Renal pelvis (tissue), 12 donors: Measurements from ENCODE around the gene GALK2. TPM values are rescaled to one million over a fixed set of nuclear protein-coding genes. Genes with fewer than 3 reads are reported as not detected.
A peak's percentile ranks its signal among the peaks of the same experiment; 100 is the strongest.

ENCODE experiments used
- DNase-seq: peaks from one replicate; pipeline ENCODE4 v3.0.0-alpha.2; 2013
- long read RNA-seq, 16 experiments: transcript quantifications; one replicate each; lab custom pipeline, GENCODE V29; 2026
- polyA plus RNA-seq, 3 donors: library from polyadenylated mRNA; unstranded; fragments of 120-200 nt; gene quantifications; one replicate each; pipeline ENCODE4 v1.2.1, GENCODE V29; 2013; ENCODE audit not compliant: insufficient read length in 3 of 3

The GALK2 gene
- 10 to 100 TPM; 26.3 to 31.3 (median 26.8) TPM for polyA plus RNA-seq
- long read RNA-seq, donor 1, full-length matches to known transcripts: 5 of 16 reads
- long read RNA-seq, donor 1, partial matches to known transcripts: 11 of 16 reads
- long read RNA-seq, donor 1, other reads (novel, unspliced or antisense): 0 of 16 reads
- long read RNA-seq, donor 2, full-length matches to known transcripts: 3 of 8 reads
- long read RNA-seq, donor 2, partial matches to known transcripts: 5 of 8 reads
- long read RNA-seq, donor 2, other reads (novel, unspliced or antisense): 0 of 8 reads
- long read RNA-seq, donor 3, full-length matches to known transcripts: 3 of 8 reads
- long read RNA-seq, donor 3, partial matches to known transcripts: 5 of 8 reads
- long read RNA-seq, donor 3, other reads (novel, unspliced or antisense): 0 of 8 reads
- long read RNA-seq, donor 4, full-length matches to known transcripts: 2 of 7 reads
- long read RNA-seq, donor 4, partial matches to known transcripts: 5 of 7 reads
- long read RNA-seq, donor 4, other reads (novel, unspliced or antisense): 0 of 7 reads
- long read RNA-seq, donor 5, full-length matches to known transcripts: 3 of 3 reads
- long read RNA-seq, donor 5, partial matches to known transcripts: 0 of 3 reads
- long read RNA-seq, donor 5, other reads (novel, unspliced or antisense): 0 of 3 reads
- long read RNA-seq, donor 6, full-length matches to known transcripts: 8 of 8 reads
- long read RNA-seq, donor 6, partial matches to known transcripts: 0 of 8 reads
- long read RNA-seq, donor 6, other reads (novel, unspliced or antisense): 0 of 8 reads
- long read RNA-seq, donor 7, full-length matches to known transcripts: 4 of 4 reads
- long read RNA-seq, donor 7, partial matches to known transcripts: 0 of 4 reads
- long read RNA-seq, donor 7, other reads (novel, unspliced or antisense): 0 of 4 reads
- long read RNA-seq, donor 8, full-length matches to known transcripts: 1 of 1 reads
- long read RNA-seq, donor 8, partial matches to known transcripts: 0 of 1 reads
- long read RNA-seq, donor 8, other reads (novel, unspliced or antisense): 0 of 1 reads
- long read RNA-seq, donor 9, full-length matches to known transcripts: 4 of 9 reads
- long read RNA-seq, donor 9, partial matches to known transcripts: 5 of 9 reads
- long read RNA-seq, donor 9, other reads (novel, unspliced or antisense): 0 of 9 reads
- long read RNA-seq, donor 10, full-length matches to known transcripts: 4 of 13 reads
- long read RNA-seq, donor 10, partial matches to known transcripts: 9 of 13 reads
- long read RNA-seq, donor 10, other reads (novel, unspliced or antisense): 0 of 13 reads
- long read RNA-seq, donor 11, full-length matches to known transcripts: 2 of 2 reads
- long read RNA-seq, donor 11, partial matches to known transcripts: 0 of 2 reads
- long read RNA-seq, donor 11, other reads (novel, unspliced or antisense): 0 of 2 reads
- long read RNA-seq, donor 12, full-length matches to known transcripts: 10 of 16 reads
- long read RNA-seq, donor 12, partial matches to known transcripts: 6 of 16 reads
- long read RNA-seq, donor 12, other reads (novel, unspliced or antisense): 0 of 16 reads
- long read RNA-seq, donor 13, full-length matches to known transcripts: 2 of 2 reads
- long read RNA-seq, donor 13, partial matches to known transcripts: 0 of 2 reads
- long read RNA-seq, donor 13, other reads (novel, unspliced or antisense): 0 of 2 reads
- long read RNA-seq, donor 14: 0 reads
- long read RNA-seq, donor 15: 0 reads
- long read RNA-seq, donor 16, full-length matches to known transcripts: 5 of 5 reads
- long read RNA-seq, donor 16, partial matches to known transcripts: 0 of 5 reads
- long read RNA-seq, donor 16, other reads (novel, unspliced or antisense): 0 of 5 reads

DNA sequence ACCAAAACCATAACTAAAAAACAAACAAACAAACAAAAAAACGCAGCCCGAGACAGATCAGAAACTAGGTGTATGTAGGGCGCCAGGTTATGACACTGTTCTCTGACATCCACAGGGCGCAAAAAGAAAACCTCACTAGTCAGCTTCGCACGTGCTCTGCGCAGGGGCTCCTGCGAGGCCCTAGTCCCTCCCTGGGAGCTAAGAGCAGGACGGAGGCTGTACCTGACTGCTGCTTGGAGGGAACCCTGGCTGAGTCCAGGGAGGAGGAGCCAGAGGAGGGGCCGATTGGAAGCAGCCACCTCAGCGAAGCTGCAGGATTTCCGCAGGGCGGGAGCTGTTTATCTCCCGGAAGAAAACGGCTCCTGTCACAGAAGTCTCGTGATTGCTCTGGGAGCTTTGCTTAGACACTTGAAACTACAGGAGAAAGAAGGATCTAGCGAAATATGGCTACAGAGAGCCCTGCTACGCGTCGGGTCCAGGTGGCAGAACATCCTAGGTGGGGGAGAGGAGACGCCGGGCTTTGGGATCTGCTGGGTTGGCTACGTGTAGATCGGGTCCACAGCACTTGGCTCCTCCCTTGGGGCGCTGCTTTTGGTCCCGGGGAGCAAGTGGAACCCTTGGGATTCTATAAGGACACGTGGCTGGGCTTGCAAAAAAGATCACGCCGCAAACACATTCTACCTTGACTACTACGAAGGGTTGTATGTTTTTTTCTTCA lies at the start of gene GALK2:
Gene GALK2, plus strand, starts transcription at position 368 of the 718 bp plus-strand sequence. Its CDS starts 76 bp downstream, at position 444.
- peak; percentile 84 for DNase-seq

DNA sequence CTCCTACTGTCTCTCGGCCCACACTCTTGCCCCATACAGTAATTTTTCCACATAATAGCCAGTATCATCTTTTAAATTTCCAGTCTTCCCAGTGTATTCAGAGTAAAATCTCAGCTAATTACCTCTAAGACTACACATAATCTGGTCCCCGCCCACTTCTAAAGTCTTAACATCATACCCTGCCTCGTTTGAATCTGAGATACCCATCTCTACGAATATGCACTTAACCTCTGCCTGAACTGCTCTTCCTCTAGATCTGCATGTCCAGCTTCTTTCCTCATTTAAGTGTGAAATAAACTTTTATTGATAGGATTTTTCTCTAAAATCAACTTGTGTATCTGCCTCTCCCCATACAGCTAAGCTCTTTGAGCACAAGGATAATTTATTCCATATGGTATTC lies 49.2 kb upstream of the GALK2 start:
- DNase-seq: no peak

DNA sequence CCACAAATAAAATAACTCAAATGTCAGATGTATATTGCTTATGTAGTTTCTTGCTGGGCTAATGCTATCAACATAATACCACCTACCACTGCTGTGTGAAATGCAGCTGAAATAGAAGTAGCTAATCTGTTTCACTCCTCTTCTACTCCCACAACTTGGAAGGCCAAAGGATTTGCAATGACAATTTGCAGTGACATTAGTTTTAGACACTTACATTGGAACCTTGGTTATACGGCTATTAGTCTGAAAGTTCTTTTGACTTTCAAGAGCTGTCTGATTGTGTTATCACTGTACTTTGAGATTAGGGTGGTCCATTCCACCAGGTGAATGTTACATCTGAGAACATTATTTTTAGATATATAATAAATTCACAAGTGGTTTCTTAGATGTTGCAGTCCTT lies 48.1 kb upstream of the GALK2 start:
- no peak for DNase-seq

DNA sequence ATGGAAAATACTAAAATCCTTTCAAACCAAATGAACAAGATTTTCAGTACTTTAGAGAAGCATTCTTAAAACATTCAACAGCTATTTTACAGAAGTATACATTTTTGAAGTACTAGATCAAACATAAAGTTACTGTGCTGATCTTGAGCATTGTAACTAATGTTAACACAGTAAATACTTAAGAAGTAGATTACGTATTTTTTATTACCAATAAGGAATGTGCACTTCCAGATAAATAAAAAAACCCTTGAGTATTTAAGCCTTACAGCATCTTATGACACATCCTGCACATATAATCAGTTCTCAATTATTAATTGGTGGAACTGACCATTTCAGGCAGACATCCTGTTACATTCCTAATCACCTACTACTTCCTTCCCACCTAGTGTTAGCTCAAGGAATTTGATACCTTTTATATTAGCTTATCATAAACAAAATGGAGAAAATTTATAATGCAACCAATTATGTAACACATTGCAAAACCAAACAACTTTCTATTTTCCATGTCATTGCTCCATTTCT lies 47.4 kb upstream of the GALK2 start:
- no peak for DNase-seq

DNA sequence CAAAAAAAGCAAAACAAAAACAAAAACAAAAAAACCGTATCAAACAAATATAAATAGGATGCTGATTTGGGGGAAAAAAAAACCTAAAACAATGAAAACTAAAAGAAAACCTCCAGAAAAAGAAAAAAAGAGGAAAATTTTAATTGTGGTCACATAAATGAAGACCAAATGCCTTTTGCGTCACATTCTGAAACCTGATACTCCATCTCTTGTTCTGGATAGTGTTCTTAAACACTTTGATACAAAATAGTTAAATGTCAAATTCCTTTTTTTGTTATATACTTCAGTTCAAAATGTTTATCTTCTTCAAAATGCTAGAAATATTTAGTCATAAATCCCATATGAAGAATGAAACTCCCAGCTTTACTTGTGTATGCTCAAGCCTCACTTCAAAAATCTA lies 45.7 kb upstream of the GALK2 start:
- DNase-seq: no peak

DNA sequence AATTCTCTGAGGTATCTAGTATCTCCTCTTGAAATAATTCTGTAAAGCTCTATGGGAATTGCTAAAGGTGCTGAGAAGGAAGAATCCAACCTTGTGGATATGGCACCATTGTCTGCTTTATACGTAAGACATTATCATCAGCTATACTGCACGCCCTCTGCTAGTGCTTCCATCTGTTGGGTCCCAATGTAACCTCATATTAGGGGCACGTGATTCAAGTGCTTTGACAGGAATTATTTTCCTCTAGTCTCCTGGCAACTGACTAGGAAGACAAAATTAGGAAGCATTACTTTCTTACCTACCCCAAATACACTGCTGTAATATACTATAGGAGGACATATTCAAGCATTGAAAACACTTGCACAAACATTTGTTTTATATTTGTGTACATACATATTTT lies 38.6 kb upstream of the GALK2 start:
- no peak for DNase-seq

DNA sequence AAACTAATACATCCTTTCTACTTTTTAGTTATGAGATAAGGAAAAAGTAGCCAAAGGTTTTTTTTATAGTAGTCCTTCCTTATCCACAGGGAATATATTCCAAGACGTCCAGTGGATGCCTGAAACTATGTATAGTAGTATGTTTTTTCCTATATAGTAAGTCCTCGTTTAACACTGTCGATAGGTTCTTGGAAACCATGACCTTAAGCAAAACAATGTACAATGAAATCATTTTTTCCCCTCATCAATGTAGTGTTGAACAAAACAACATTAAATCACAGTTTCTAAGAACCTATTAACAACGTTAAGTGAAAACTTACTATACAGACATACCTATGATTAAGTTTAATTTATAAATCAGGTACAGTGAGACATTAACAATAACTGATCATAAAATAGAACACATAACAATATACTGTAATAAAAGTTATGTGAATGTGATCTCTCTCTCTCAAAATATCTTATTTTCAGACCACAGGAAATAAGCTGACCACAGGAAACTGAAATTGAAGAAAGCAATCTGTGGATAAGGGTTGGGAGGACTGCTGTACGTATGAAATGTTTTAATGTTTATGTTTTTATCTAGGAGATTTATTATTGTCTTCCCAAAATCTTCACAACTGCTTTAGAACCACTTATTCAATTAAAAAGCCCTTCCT lies 35.2 kb upstream of the GALK2 start:
- DNase-seq: peak; percentile 4

DNA sequence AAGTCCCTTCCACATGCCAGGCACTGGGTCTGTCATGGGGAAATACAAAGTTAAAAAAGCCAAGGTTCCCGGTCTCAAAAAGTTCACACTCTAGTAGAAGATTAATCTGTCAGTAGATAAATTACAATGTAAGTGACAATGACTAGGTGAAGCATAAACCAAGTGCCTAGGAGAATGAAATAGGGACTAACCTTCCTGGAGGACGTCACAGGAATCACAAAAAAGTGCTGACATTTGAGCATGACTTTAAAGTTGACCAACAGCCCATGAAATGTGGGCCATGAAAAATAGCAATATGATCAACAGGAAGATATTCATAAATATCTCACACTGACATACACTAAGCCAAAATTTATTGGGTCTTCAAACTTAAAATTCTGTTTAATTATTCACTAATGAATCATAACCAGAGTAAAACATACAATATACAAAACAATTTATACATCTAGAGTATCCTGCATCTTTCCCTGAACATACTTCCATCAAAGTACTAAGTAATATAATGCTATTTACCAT lies 34.6 kb upstream of the GALK2 start:
- DNase-seq: no peak

DNA sequence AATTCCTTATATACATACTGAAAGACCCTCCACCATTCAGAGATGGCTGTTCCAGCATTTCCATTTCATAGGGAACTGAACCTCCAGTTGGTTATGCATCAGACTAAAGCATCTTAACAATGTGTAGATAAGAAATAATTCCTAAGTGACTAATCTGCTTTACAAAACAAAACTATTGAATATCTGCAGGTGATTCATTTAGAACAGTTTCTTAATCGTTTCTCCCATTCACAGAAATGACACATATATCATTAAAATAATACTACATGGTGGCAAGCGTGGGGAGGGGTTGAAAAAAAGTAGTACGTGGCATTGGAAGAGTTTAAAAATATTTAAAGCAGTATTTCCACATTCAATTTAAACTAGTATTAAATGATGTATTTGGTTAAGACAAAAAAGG lies 34.1 kb upstream of the GALK2 start:
- no peak for DNase-seq

DNA sequence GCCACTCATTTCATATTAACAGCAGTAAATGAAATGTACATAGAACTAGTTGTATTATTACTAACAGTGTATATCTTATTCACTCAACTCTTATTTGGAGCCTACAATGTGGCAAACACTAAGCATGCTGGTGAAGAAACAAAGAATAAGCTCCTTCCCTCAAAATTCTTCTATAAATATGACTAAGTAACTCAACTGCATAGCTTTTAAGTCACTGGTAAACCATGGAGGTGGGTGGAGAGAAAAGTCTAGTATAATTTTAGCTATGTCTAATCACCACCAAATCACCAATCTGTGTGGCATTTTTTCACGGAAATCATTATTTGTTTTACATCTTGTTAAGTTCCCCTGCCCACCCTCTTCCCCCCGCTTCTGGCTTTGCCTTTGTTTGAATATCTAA lies 32.2 kb upstream of the GALK2 start:
- no peak for DNase-seq

DNA sequence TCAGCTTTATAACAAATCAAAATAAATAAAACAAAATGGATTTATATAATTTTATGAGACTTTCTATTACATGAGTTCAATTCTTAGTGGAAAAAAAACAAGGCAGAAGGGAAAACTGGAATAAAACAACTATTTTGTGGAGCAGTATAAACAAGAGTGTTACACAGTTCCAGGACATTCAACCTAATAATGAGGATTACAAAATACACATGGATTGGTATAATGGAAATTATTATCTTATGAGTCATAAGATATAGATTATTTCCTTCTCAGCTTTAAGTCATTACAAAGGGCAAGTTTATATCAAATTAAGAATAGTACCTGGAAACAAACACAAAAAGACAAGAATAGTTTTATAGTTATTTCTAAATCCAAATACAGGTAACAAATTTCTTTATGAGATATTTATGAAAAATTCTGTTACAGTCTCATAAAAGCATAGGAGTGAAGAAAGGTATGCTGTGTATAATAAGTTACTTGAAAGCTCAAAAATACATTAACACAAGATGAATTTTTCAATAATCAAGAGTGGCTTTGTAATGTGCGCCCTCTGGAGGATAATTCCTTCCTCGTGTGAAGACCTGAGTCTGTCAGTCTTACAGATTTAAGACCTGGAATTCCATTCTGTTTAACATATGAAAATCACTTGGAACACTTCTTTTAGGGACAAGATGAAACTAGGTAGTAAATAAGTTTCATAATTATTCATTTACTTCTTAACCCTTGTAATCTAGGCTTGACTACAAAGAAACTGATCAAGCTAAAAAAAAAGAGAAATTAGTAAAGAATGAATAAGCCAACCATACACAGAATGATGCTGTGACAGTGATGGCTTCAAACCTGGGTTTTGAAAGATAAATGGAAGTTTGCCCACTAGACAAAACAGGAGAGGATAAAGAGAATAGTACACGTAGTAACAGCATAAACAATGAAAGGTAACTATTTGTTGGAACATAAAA lies 24.1 kb upstream of the GALK2 start:
- peak; percentile 57 for DNase-seq

DNA sequence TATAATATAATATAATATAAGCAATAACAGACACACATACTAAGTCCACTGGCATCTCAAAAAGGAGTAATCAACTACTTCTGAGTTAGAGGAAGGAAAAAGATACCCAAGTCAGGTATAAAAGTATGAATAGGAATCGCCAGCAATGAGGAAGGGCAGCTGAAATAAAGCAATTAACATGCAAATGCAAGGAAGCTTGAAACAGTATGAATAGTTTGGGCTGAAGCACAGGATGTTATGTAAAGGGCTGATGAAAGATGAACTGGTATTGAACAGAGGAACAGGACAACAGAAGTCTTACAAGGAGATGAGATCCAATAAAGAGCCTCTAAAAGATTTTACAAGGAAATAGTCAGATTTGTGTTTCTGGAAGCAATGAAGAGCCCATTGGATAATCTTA lies 21.7 kb upstream of the GALK2 start:
- no peak for DNase-seq

DNA sequence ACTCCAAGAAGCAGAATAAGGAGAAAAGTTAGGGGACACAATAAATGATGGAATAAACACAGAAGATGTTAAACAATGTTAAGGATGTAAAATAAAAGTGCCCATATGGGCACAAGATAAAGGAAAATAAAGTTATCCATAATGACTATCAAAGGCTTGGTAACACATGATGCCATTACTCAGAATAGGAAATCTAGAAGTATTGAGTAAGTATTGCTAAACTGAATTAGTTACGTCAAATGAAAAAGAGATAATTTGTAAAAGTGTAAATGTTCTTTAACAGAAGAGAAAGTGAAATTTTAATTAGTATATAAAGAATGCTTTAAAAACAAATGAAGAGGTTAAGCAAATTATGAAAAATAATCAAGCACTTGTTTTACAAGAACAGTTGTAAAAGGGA lies 21.3 kb upstream of the GALK2 start:
- DNase-seq: no peak

DNA sequence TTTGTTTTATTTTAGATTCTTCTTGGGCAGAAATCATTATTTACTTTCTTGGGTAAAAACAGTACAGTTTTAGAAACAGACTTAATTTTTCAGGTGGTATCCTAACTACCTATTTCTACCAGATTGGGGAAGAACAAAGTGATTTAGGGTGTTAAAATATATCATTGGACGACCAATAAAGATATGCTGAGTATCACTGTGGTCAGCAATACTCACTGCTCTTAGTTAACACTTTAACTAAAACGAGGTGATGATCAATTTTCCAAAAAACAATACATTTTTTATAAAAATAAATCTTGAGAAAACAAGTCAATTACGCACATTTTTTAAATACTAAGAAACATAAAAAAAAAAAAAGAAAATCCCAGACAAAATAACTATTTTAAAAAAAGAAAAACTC lies 18.2 kb upstream of the GALK2 start:
- no peak for DNase-seq

DNA sequence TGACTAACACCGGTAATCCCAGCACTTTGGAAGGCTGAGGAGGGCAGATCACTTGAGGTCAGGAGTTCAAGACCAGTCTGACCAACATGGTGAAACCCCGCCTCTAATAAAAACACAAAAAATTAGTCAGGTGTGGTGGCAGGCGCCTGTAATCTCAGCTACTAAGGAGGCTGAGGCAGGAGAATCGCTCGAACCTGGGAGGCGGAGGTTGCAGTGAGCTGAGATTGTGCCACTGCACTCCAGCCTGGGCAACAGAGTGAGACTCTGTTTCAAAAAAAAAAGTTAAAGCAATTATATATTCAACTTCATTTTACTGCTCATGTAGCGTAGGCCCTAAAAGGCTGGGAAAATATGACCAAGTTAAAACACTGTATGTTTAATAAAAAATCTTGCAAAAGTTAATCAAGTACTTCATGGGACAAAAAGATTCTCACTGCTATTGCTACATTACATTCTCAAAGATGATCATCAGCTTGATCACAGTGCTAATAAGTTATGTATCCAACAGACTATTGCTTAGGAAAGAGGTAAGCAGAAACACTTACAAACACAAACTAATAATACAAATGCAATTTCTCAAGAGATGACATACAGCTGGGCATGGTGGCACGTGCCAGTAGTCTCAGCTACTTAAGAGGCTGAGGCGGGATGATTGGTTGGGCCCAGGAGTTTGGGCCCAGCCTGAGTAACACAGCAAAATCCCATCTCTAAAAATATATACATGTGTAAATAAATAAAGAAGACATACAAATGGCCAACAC lies 17.3 kb upstream of the GALK2 start:
- no peak for DNase-seq

DNA sequence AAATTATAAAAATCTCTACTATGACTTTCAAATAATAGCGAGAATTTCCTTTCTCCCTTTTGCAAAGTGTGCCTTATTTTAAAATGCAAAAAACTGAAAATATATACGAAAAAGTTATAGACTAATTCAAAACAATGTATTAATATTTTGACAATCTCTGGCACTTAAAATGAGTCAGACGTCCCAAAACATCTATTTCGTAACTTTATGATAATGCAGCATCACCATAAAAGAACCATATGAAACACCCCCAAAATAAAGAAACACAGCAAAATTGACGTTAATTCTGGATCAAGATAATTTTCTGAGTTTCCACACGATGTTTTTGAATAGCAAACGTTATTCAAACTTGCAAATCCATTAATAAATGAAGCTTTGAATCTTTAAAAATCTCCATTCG lies 15.7 kb upstream of the GALK2 start:
- DNase-seq: no peak

DNA sequence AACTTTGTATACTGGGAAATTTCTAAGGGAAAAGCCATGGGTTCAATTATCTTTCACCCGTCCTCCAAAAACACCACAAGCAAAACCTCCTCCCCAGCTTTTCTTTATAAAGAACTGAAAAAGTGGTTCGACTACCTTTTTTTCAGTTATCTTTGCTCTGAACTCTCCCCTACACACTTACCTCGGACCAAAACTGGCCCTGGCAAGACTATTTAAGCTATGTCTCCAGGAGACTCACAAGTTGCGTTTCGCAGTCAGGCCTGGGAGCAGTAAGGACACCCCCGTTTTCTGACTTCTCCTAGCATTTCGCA lies 15.3 kb upstream of the GALK2 start:
- DNase-seq: no peak
